ENCODE data around the gene PAX3. TPM values are rescaled to one million over a fixed set of nuclear protein-coding genes. Genes with fewer than 3 reads are reported as not detected.

PAX3 gene
- total RNA-seq, 1 experiment from 2014 or later = not detected

DNA sequence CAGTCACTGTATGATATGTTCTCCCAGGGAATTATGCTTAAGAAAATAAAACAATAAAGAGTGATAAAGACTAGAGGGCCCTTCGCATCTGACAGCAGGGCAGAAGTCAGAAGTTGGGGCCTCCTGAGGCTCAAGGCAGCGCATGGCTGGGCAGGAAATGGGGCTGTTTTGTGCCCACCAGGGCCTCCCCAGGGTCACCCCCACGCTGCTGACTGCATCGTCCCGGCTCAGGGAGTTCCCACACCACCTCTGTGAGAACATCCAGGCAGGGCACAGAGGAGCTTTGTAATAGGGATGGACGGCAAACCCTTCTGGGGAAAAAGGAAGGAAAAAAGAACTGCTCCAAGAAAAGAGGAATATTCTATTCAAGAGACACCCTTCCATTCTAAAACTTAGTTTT is 41.2 kb downstream of the PAX3 start:
- H3K79me2 ChIP-seq (ENCODE audit: low read length) = no peaks in the 10 kb centered on the region

DNA sequence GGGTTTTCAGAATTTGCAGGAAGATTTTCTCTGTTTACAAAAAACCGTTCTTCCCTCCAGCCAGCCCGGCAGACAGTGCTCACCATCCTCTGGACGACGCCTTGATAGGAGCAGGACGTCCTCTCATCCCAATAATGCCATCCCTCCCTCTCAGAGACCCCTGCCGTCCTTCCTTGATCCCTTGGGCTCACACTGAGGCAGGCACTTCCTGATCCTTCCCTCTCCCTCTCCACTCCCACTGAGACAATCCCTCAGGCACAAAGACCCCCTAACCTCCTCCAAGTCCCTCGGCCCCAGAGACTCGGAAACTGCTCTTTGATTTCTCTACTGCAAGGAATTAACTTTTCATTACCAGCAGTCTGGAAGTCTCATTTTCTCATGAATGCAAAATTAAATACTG is 42.5 kb downstream of the PAX3 start:
- POLR2A ChIA-PET (ENCODE audit: unreplicated experiment) = no interaction called here

More for the DNA sequence above, 41.2 kb downstream of the PAX3 start:
- ATAC-seq = no peak
- H3K27ac ChIP-seq (ENCODE audit: low read length) = no peak overlapping the region
- ChIA-PET POLR2A (ENCODE audit: unreplicated experiment) (no interaction called here), CTCF (no interaction called here)
- no peaks in the 10 kb centered on the region for H4K20me1 ChIP-seq (ENCODE audit: low read length)
- no TSS peak for BruUV-seq (replicated peaks)
- no peak overlapping the region for H3K4me2 ChIP-seq (ENCODE audit: low read length)
- H3K4me1 ChIP-seq (ENCODE audit: insufficient read depth, low read length) = no peaks in the 10 kb centered on the region
- no peaks in the 10 kb centered on the region for H3K36me3 ChIP-seq (ENCODE audit: low read depth, low read length)
- no peaks in the 10 kb centered on the region for H3K9me3 ChIP-seq (ENCODE audit: low read length)
- intact Hi-C loops (cut with micrococcal nuclease) = no loop called here
- H2AFZ ChIP-seq (ENCODE audit: low read length) = no peak overlapping the region
- H3K4me3 ChIP-seq (ENCODE audit: low read length) = no peak overlapping the region
- H3K9me2 ChIP-seq (replicated peaks; ENCODE audit: low read length) = no peaks in the 10 kb centered on the region
- no peak overlapping the region for H3K9ac ChIP-seq (ENCODE audit: low read length)
- TF ChIP-seq, protein P1, sequence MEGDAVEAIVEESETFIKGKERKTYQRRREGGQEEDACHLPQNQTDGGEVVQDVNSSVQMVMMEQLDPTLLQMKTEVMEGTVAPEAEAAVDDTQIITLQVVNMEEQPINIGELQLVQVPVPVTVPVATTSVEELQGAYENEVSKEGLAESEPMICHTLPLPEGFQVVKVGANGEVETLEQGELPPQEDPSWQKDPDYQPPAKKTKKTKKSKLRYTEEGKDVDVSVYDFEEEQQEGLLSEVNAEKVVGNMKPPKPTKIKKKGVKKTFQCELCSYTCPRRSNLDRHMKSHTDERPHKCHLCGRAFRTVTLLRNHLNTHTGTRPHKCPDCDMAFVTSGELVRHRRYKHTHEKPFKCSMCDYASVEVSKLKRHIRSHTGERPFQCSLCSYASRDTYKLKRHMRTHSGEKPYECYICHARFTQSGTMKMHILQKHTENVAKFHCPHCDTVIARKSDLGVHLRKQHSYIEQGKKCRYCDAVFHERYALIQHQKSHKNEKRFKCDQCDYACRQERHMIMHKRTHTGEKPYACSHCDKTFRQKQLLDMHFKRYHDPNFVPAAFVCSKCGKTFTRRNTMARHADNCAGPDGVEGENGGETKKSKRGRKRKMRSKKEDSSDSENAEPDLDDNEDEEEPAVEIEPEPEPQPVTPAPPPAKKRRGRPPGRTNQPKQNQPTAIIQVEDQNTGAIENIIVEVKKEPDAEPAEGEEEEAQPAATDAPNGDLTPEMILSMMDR (conservative IDR thresholded peaks at IDR 0.05; ENCODE audit: low read depth, low read length) = no peak
- TF ChIP-seq EZH2 (IDR thresholded peaks at IDR 0.05; ENCODE audit: low read length, unreplicated experiment) = no peak
- TF ChIP-seq EZH2phosphoT487 (IDR thresholded peaks at IDR 0.05; ENCODE audit: borderline replicate concordance, low read length) = no peak
- DNase-seq = no peak
- peaks cover 54% of the 10 kb centered on the region for H3K27me3 ChIP-seq (ENCODE audit: low read length)
- H3F3A ChIP-seq (ENCODE audit: low read length, unreplicated experiment) = no peaks in the 10 kb centered on the region

DNA sequence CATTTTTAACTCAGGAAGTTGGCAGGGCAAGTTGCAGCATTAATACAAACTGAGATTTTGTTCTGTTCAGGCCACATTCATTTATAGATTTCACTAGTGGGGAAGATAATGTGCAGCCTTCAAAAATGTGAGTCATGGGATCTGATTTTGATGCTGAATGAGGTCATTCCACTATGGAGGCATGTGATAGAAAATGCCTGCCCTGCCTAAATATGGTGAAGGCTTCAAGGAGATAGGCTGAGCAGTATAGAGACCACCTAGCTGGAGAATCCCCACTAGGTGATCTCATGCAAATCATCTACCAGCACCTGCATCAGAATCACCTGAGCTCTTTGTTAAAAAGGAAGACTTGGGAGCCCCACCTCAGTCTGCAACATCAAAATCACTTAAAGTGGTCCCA is 43.7 kb downstream of the PAX3 start:
- DNase-seq (no peak), ATAC-seq (no peak)
- Histone ChIP-seq H3K79me2 (ENCODE audit: low read length) (no peaks in the 10 kb centered on the region), H3K4me3 (ENCODE audit: low read length) (no peak overlapping the region), H3K4me1 (ENCODE audit: insufficient read depth, low read length) (no peaks in the 10 kb centered on the region), H3K4me2 (ENCODE audit: low read length) (no peak overlapping the region), H3K36me3 (ENCODE audit: low read depth, low read length) (no peaks in the 10 kb centered on the region), H3K9ac (ENCODE audit: low read length) (no peak overlapping the region), H3K9me2 (replicated peaks; ENCODE audit: low read length) (no peaks in the 10 kb centered on the region), H3K27ac (ENCODE audit: low read length) (no peak overlapping the region), H3F3A (ENCODE audit: low read length, unreplicated experiment) (no peaks in the 10 kb centered on the region), H2AFZ (ENCODE audit: low read length) (no peak overlapping the region), H3K27me3 (ENCODE audit: low read length) (peaks cover 45% of the 10 kb centered on the region), H3K9me3 (ENCODE audit: low read length) (no peaks in the 10 kb centered on the region), H4K20me1 (ENCODE audit: low read length) (no peaks in the 10 kb centered on the region)
- intact Hi-C loops (cut with micrococcal nuclease) = no loop called here
- no TSS peak for BruUV-seq (replicated peaks)
- CTCF ChIA-PET = no interaction called here
- POLR2A ChIA-PET (ENCODE audit: unreplicated experiment) = no interaction called here
- no peak for TF ChIP-seq EZH2 (IDR thresholded peaks at IDR 0.05; ENCODE audit: low read length, unreplicated experiment)
- TF ChIP-seq, protein P1 (conservative IDR thresholded peaks at IDR 0.05; ENCODE audit: low read depth, low read length) = no peak
- TF ChIP-seq EZH2phosphoT487 (IDR thresholded peaks at IDR 0.05; ENCODE audit: borderline replicate concordance, low read length) = no peak

More for the DNA sequence above, 42.5 kb downstream of the PAX3 start:
- no peaks in the 10 kb centered on the region for H3K9me3 ChIP-seq (ENCODE audit: low read length)
- TF ChIP-seq, protein P1 (conservative IDR thresholded peaks at IDR 0.05; ENCODE audit: low read depth, low read length) = no peak
- no peak for TF ChIP-seq EZH2phosphoT487 (IDR thresholded peaks at IDR 0.05; ENCODE audit: borderline replicate concordance, low read length)
- TF ChIP-seq EZH2 (IDR thresholded peaks at IDR 0.05; ENCODE audit: low read length, unreplicated experiment) = no peak
- CTCF ChIA-PET = no interaction called here
- H3K4me1 ChIP-seq (ENCODE audit: insufficient read depth, low read length) = no peaks in the 10 kb centered on the region
- no peaks in the 10 kb centered on the region for H3K79me2 ChIP-seq (ENCODE audit: low read length)
- peaks cover 49% of the 10 kb centered on the region for H3K27me3 ChIP-seq (ENCODE audit: low read length)
- no peaks in the 10 kb centered on the region for H4K20me1 ChIP-seq (ENCODE audit: low read length)
- DNase-seq = no peak
- no peak overlapping the region for H2AFZ ChIP-seq (ENCODE audit: low read length)
- no peak overlapping the region for H3K4me2 ChIP-seq (ENCODE audit: low read length)
- BruUV-seq (replicated peaks) = no TSS peak
- no peak for ATAC-seq
- H3K36me3 ChIP-seq (ENCODE audit: low read depth, low read length) = no peaks in the 10 kb centered on the region
- H3K4me3 ChIP-seq (ENCODE audit: low read length) = no peak overlapping the region
- H3K9me2 ChIP-seq (replicated peaks; ENCODE audit: low read length) = no peaks in the 10 kb centered on the region
- H3F3A ChIP-seq (ENCODE audit: low read length, unreplicated experiment) = no peaks in the 10 kb centered on the region
- no peak overlapping the region for H3K27ac ChIP-seq (ENCODE audit: low read length)
- intact Hi-C loops (cut with micrococcal nuclease) = no loop called here
- H3K9ac ChIP-seq (ENCODE audit: low read length) = no peak overlapping the region
